HCT116 (cell line): ENCODE data around the gene RAB27A.

Source experiments
- CTCF ChIP-seq, 3 experiments: fragments of 200-600 bp in 1 of 3; sonication (generic) in 1 of 3; IDR thresholded peaks in 2 of 3; conservative IDR thresholded peaks in 1 of 3; 2 replicates each; pipeline ENCODE4 v1.5.1; 2012 to 2017; ENCODE audit warnings: low read depth in 2 of 3, low read length in 2 of 3, antibody characterized with exemption in 1 of 3, borderline replicate concordance in 1 of 3, control low read depth in 1 of 3, mild to moderate bottlenecking in 1 of 3, mixed read lengths in 1 of 3, mixed run types in 1 of 3, moderate library complexity in 1 of 3; ENCODE audit not compliant: insufficient read depth in 1 of 3
- EGR1 ChIP-seq: IDR thresholded peaks from 2 replicates; pipeline ENCODE4 v1.6.1; 2012; ENCODE audit warnings: low read depth
- EZH2 ChIP-seq: fragments of 200-600 bp; sonication (generic); IDR thresholded peaks from 2 replicates; pipeline ENCODE4 v1.6.1; 2017; ENCODE audit warnings: antibody characterized with exemption, mixed run types
- POLR2A ChIP-seq: IDR thresholded peaks from 2 replicates; pipeline ENCODE4 v1.7.0; 2011; ENCODE audit warnings: borderline replicate concordance; ENCODE audit not compliant: insufficient read depth, insufficient read length; ENCODE audit errors: extremely low read depth
- RAD21 ChIP-seq: IDR thresholded peaks from 2 replicates; pipeline ENCODE4 v1.6.1; 2012; ENCODE audit warnings: low read depth, mild to moderate bottlenecking
- REST ChIP-seq: IDR thresholded peaks from 2 replicates; pipeline ENCODE4 v1.6.1; 2012; ENCODE audit warnings: low read depth
- SP1 ChIP-seq: IDR thresholded peaks from 2 replicates; pipeline ENCODE4 v1.6.1; 2012; ENCODE audit warnings: low read depth
- YY1 ChIP-seq: IDR thresholded peaks from 2 replicates; pipeline ENCODE4 v1.6.1; 2011; ENCODE audit warnings: low read length, low read depth, moderate library complexity, mild to moderate bottlenecking; ENCODE audit not compliant: insufficient replicate concordance; ENCODE audit errors: extremely low read depth
- ZFX ChIP-seq: fragments of 450-650 bp; IDR thresholded peaks from 2 replicates; pipeline ENCODE4 v1.6.1; 2017
- ZNF274 ChIP-seq: fragments of 200-500 bp; sonication (Bioruptor generic); IDR thresholded peaks from 2 replicates; pipeline ENCODE4 v1.6.1; 2014; ENCODE audit warnings: mild to moderate bottlenecking, low read depth, low read length, inconsistent platforms
- TF ChIP-seq, protein P1 (sequence below): IDR thresholded peaks from 2 replicates; pipeline ENCODE4 v1.6.1; 2012
- TF ChIP-seq, protein P2 (sequence below): IDR thresholded peaks from 2 replicates; pipeline ENCODE4 v1.6.1; 2012

DNA sequence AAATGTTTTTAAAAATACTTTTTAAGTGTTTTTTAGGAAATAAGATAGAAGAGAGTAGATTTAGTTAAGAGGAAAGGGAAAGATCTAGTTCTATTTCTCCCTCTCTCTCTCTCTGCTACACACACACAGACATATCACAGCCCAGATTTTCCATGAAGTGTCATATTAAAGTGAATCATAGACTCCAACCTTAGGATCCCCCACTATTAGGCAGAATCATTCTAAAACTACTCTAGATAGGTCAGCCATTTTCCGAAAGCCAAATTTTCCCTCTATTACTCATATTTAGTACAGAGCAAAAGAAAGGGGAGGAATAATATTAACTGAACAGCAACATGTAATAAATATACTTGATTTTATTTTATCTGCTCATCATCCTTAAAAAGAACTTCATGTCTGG, 47.7 kb downstream of the RAB27A start:
- no peak for TF ChIP-seq EGR1
- no peak for TF ChIP-seq POLR2A
- TF ChIP-seq CTCF (IDR thresholded peaks at IDR 0.05 in 2 of 3, conservative IDR thresholded peaks at IDR 0.05 in 1 of 3; ENCODE audit: borderline replicate concordance in 1 of 3, insufficient read depth in 1 of 3, low read depth in 2 of 3, low read length in 2 of 3): no peak
- TF ChIP-seq RAD21: no peak
- no peak for TF ChIP-seq SP1
- TF ChIP-seq EZH2: no peak
- TF ChIP-seq ZFX: no peak
- no peak for TF ChIP-seq REST
- TF ChIP-seq, protein P1, sequence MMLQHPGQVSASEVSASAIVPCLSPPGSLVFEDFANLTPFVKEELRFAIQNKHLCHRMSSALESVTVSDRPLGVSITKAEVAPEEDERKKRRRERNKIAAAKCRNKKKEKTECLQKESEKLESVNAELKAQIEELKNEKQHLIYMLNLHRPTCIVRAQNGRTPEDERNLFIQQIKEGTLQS: no peak
- no peak for TF ChIP-seq YY1
- TF ChIP-seq, protein P2, sequence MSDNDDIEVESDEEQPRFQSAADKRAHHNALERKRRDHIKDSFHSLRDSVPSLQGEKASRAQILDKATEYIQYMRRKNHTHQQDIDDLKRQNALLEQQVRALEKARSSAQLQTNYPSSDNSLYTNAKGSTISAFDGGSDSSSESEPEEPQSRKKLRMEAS: no peak
- no peak for TF ChIP-seq ZNF274
